Measurements from ENCODE around the gene VAMP8. TPM values are rescaled to one million over a fixed set of nuclear protein-coding genes. Genes with fewer than 3 reads are reported as not detected.
A peak's percentile ranks its signal among the peaks of the same experiment; 100 is the strongest.
"Not testable (repeated sequence)": the region's sequence is repeated elsewhere in the genome, so short reads cannot be mapped to it uniquely, and the experiment has no call there.

VAMP8 gene
- total RNA-seq, 1 experiment from 2014 or later: not detected

GRCh38 chr2:85544254-85544691 lies 33.1 kb upstream of the VAMP8 start:
- DNase-seq, H3K9me3 ChIP-seq: not testable (repeated sequence)
- peaks cover 71% of the 10 kb centered on the region for H3K36me3 ChIP-seq

GRCh38 chr2:85544915-85545779 lies 32.2 kb upstream of the VAMP8 start:
- not testable (repeated sequence) for H3K4me3 ChIP-seq, DNase-seq, H3K27me3 ChIP-seq, H3K9me3 ChIP-seq
- peaks cover 67% of the 10 kb centered on the region for H3K36me3 ChIP-seq

More at GRCh38 chr2:85544254-85544691, 33.1 kb upstream of the VAMP8 start:
- not testable (repeated sequence) for H3K27me3 ChIP-seq, H3K4me3 ChIP-seq

GRCh38 chr2:85545780-85546240 lies 31.6 kb upstream of the VAMP8 start:
- H3K36me3 ChIP-seq: peaks cover 67% of the 10 kb centered on the region

GRCh38 chr2:85547089-85547858 lies 30.1 kb upstream of the VAMP8 start:
- no peak for DNase-seq
- H3K36me3 ChIP-seq: peaks cover 67% of the 10 kb centered on the region
- H3K9me3 ChIP-seq: no peaks in the 10 kb centered on the region
- H3K27me3 ChIP-seq: no peaks in the 10 kb centered on the region
- no peak overlapping the region for H3K4me3 ChIP-seq

More at GRCh38 chr2:85545780-85546240, 31.6 kb upstream of the VAMP8 start:
- H3K27me3 ChIP-seq: no peaks in the 10 kb centered on the region
- H3K9me3 ChIP-seq: no peaks in the 10 kb centered on the region
- H3K4me3 ChIP-seq: no peak overlapping the region
- DNase-seq: no peak

- no peak for DNase-seq
- Histone ChIP-seq H3K4me3 (no peak overlapping the region), H3K36me3 (peaks cover 66% of the 10 kb centered on the region), H3K9me3 (no peaks in the 10 kb centered on the region), H3K27me3 (no peaks in the 10 kb centered on the region)
Measured at GRCh38 chr2:85547859-85548607, 29.4 kb upstream of the VAMP8 start.

- H3K4me3 ChIP-seq: no peak overlapping the region
- no peaks in the 10 kb centered on the region for H3K9me3 ChIP-seq
- peaks cover 60% of the 10 kb centered on the region for H3K36me3 ChIP-seq
- no peaks in the 10 kb centered on the region for H3K27me3 ChIP-seq
- DNase-seq: no peak
Measured at GRCh38 chr2:85548608-85548900, 28.8 kb upstream of the VAMP8 start.

GRCh38 chr2:85549095-85549494 lies 28.3 kb upstream of the VAMP8 start:
- DNase-seq: no peak
- peaks cover 58% of the 10 kb centered on the region for H3K36me3 ChIP-seq
- no peaks in the 10 kb centered on the region for H3K9me3 ChIP-seq
- H3K27me3 ChIP-seq: no peaks in the 10 kb centered on the region
- no peak overlapping the region for H3K4me3 ChIP-seq

- DNase-seq: peak; percentile 12
- H3K4me3 ChIP-seq: no peak overlapping the region
- H3K9me3 ChIP-seq: no peaks in the 10 kb centered on the region
- no peaks in the 10 kb centered on the region for H3K27me3 ChIP-seq
- H3K36me3 ChIP-seq: peaks cover 56% of the 10 kb centered on the region
Measured at GRCh38 chr2:85549826-85550225, 27.6 kb upstream of the VAMP8 start.

GRCh38 chr2:85550486-85550885 lies 26.9 kb upstream of the VAMP8 start:
- Histone ChIP-seq H3K27me3 (no peaks in the 10 kb centered on the region), H3K9me3 (no peaks in the 10 kb centered on the region), H3K4me3 (no peak overlapping the region), H3K36me3 (peaks cover 55% of the 10 kb centered on the region)
- no peak for DNase-seq

- DNase-seq: peak; percentile 41
- Histone ChIP-seq H3K4me3 (no peak overlapping the region), H3K9me3 (no peaks in the 10 kb centered on the region), H3K27me3 (no peaks in the 10 kb centered on the region), H3K36me3 (peaks cover 54% of the 10 kb centered on the region)
Measured at GRCh38 chr2:85551698-85552678, 25.4 kb upstream of the VAMP8 start.

GRCh38 chr2:85553184-85553583 lies 24.2 kb upstream of the VAMP8 start:
- DNase-seq: no peak
- no peaks in the 10 kb centered on the region for H3K27me3 ChIP-seq
- H3K4me3 ChIP-seq: no peak overlapping the region
- no peaks in the 10 kb centered on the region for H3K9me3 ChIP-seq
- peaks cover 59% of the 10 kb centered on the region for H3K36me3 ChIP-seq

GRCh38 chr2:85554980-85555612 lies 22.3 kb upstream of the VAMP8 start:
- no peak overlapping the region for H3K4me3 ChIP-seq
- H3K9me3 ChIP-seq: no peaks in the 10 kb centered on the region
- no peak for DNase-seq
- H3K36me3 ChIP-seq: peaks cover 65% of the 10 kb centered on the region
- H3K27me3 ChIP-seq: no peaks in the 10 kb centered on the region

GRCh38 chr2:85557130-85557529 lies 20.3 kb upstream of the VAMP8 start:
- peaks cover 45% of the 10 kb centered on the region for H3K36me3 ChIP-seq

GRCh38 chr2:85558160-85558559 lies 19.2 kb upstream of the VAMP8 start:
- H3K4me3 ChIP-seq: no peak overlapping the region
- no peaks in the 10 kb centered on the region for H3K27me3 ChIP-seq
- no peak for DNase-seq
- peaks cover 37% of the 10 kb centered on the region for H3K36me3 ChIP-seq
- H3K9me3 ChIP-seq: no peaks in the 10 kb centered on the region

More at GRCh38 chr2:85557130-85557529, 20.3 kb upstream of the VAMP8 start:
- DNase-seq: no peak
- H3K27me3 ChIP-seq: no peaks in the 10 kb centered on the region
- H3K9me3 ChIP-seq: no peaks in the 10 kb centered on the region
- no peak overlapping the region for H3K4me3 ChIP-seq

GRCh38 chr2:85560403-85560726 lies 17.0 kb upstream of the VAMP8 start:
- Histone ChIP-seq H3K36me3 (peaks cover 24% of the 10 kb centered on the region), H3K4me3 (peak overlapping the region; percentile 76)
- H3K27me3 ChIP-seq, H3K9me3 ChIP-seq, DNase-seq: not testable (repeated sequence)

Measured in MG63 (cell line).